Head of caudate nucleus (tissue), 42 donors: ENCODE results near the gene LINGO4.
"Not testable (repeated sequence)": the region's sequence is repeated elsewhere in the genome, so short reads cannot be mapped to it uniquely, and the experiment has no call there.

ENCODE experiments used
- DNase-seq, 42 donors: peaks; one replicate each; pipeline versions ENCODE4 v3.0.0 to v3.0.0-alpha.2; 2020 to 2021; ENCODE audit warnings: mixed read lengths in 7 of 42
- intact Hi-C: fragments of 100-400 bp; cut with DNase I; formaldehyde crosslinking; loops from one replicate; pipeline ENCODE4 v1.15.0; 2022

LINGO4 gene

GRCh38 chr1:151799179-151800022 is 5.8 kb downstream of the LINGO4 start:
- intact Hi-C loops = no loop called here
- peak in 39 of 42 donors; percentile 16 to 85 (median 55) for DNase-seq

- DNase-seq = no peak
- intact Hi-C loops = no loop called here
Measured at GRCh38 chr1:151798571-151798970, 6.6 kb downstream of the LINGO4 start.

GRCh38 chr1:151790940-151791651 is 14.1 kb downstream of the LINGO4 start:
- DNase-seq = peak in 23 of 42 donors; percentile 8 to 48 (median 26)
- intact Hi-C loops = loop anchor here (2.0 kb wide), 1 partner anchor 48 kb away; the partner anchor contains the start of gene C2CD4D

- intact Hi-C loops = loop anchor here (2.0 kb wide), 1 partner anchor 48 kb away; the partner anchor contains the start of gene C2CD4D
- DNase-seq = peak; percentile 95 to 99 (median 98)
Measured at GRCh38 chr1:151790071-151790939, 14.9 kb downstream of the LINGO4 start, which contains the start of gene TDRKH. Gene TDRKH, minus strand, starts transcription at chr1:151790500. Its CDS starts 7,478 bp downstream, at chr1:151783022.

GRCh38 chr1:151787689-151788088 is 17.5 kb downstream of the LINGO4 start:
- DNase-seq = no peak
- intact Hi-C loops = no loop called here

GRCh38 chr1:151783796-151784195 is 21.4 kb downstream of the LINGO4 start:
- peak in 1 of 42 donors; percentile 13 for DNase-seq
- intact Hi-C loops = no loop called here

GRCh38 chr1:151782741-151783140 is 22.5 kb downstream of the LINGO4 start:
- intact Hi-C loops = no loop called here
- DNase-seq = no peak

- intact Hi-C loops, DNase-seq: not testable (repeated sequence)
Measured at GRCh38 chr1:151782026-151782425, 23.2 kb downstream of the LINGO4 start.

GRCh38 chr1:151780736-151781135 is 24.5 kb downstream of the LINGO4 start:
- DNase-seq, intact Hi-C loops: not testable (repeated sequence)

- intact Hi-C loops = no loop called here
- DNase-seq = no peak
Measured at GRCh38 chr1:151779852-151780251, 25.4 kb downstream of the LINGO4 start.

- DNase-seq = no peak
- intact Hi-C loops = no loop called here
Measured at GRCh38 chr1:151777317-151777716, 27.9 kb downstream of the LINGO4 start.

- DNase-seq = no peak
- intact Hi-C loops = no loop called here
Measured at GRCh38 chr1:151776665-151777062, 28.6 kb downstream of the LINGO4 start.

GRCh38 chr1:151775894-151776664 is 29.1 kb downstream of the LINGO4 start:
- DNase-seq = no peak
- intact Hi-C loops = no loop called here

GRCh38 chr1:151774256-151774922 is 30.8 kb downstream of the LINGO4 start:
- DNase-seq = no peak
- intact Hi-C loops = no loop called here

GRCh38 chr1:151773702-151774101 is 31.5 kb downstream of the LINGO4 start:
- peak in 34 of 42 donors; percentile 7 to 86 (median 45) for DNase-seq
- intact Hi-C loops = no loop called here

- DNase-seq, intact Hi-C loops: not testable (repeated sequence)
Measured at GRCh38 chr1:151769270-151769669, 35.9 kb downstream of the LINGO4 start.

- DNase-seq, intact Hi-C loops: not testable (repeated sequence)
Measured at GRCh38 chr1:151768351-151769066, 36.7 kb downstream of the LINGO4 start.
